CD4-positive, alpha-beta T cell treated with Interleukin-2 at 100 ng/mL for 4 hours (primary cell): ENCODE data around the gene PRX.
"Not testable (repeated sequence)": the region's sequence is repeated elsewhere in the genome, so short reads cannot be mapped to it uniquely, and the experiment has no call there.

Source experiments
- DNase-seq: peaks from one replicate; pipeline ENCODE4 v3.0.0-alpha.2; 2020; ENCODE audit warnings: low spot score

PRX gene

DNA sequence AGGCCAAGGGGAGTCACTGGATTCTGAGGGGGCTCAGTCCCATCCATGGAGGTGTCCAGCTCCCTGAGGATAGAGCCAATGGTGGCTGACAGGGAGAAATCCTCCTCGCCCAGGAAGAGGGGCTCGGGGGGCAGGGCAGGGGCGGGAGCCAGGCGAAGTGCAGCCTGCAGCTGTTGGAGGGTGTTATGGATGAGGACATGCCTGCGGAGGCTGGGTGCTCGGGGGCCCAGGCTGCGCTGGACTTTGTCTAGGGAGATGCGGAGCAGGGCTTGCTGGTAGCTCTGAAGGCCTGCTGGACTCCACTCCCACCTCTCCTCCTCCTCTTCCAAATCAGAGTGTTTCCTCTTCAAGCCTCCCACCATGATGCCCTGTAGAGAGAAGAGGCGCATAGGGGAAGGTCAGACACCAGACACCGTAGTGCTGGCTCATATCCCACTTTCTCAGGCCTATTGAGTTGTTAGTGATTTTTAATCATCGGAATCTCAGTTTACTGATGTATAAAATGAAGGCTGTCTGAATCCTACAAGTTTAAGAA lies 28.6 kb upstream of the PRX start:
- no peak for DNase-seq

GRCh38 chr19:40438284-40438683 lies 25.1 kb upstream of the PRX start:
- DNase-seq: no peak

- peak; percentile 40 for DNase-seq
Measured at GRCh38 chr19:40433391-40434216, 20.4 kb upstream of the PRX start.

- not testable (repeated sequence) for DNase-seq
Measured at GRCh38 chr19:40432760-40433159, 19.6 kb upstream of the PRX start.

DNA sequence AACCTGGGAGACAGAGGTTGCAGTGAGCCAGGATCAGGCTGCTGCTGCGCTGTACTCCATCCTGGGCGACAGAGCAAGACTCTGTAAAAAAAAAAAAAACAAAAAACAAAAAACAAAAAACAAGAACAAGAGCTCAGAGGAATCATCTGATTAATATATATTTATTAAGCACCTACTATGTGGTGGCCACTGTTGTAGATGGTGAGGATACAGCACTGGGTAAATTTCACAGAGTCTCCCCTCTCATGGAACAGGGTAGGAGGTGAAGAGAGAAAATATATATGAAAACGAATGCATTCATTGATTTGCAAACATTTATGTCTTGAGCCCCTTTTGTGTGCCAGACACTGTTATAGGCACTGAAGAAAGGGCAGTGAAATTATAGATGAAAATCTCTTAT lies 18.5 kb upstream of the PRX start:
- no peak for DNase-seq

- not testable (repeated sequence) for DNase-seq
Measured at GRCh38 chr19:40430242-40430641, 17.1 kb upstream of the PRX start.

DNA sequence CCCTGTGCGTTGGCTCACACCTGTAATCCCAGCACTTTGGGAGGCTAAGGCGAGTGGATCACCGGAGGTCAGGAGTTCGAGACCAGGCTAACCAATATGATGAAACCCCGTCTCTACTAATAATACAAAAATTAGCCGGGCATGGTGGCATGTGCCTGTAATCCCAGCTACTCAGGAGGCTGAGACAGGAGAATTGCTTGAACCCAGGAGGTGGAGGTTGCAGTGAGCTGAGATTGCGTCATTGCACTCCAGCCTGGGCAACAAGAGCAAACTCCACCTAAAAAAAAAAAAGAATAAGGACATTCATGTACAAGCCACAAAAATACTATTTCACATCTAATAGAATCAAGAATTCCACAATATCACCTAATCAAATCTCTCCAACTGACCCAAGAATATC lies 15.0 kb upstream of the PRX start:
- DNase-seq: not testable (repeated sequence)

GRCh38 chr19:40425450-40426287 lies 12.5 kb upstream of the PRX start, which contains the start of gene SERTAD1:
TSS of gene SERTAD1 (minus strand) at chr19:40425992. CDS start at chr19:40423546, 2,446 bp downstream.
- DNase-seq: peak; percentile 100

GRCh38 chr19:40424637-40425449 lies 11.7 kb upstream of the PRX start:
- no peak for DNase-seq

DNA sequence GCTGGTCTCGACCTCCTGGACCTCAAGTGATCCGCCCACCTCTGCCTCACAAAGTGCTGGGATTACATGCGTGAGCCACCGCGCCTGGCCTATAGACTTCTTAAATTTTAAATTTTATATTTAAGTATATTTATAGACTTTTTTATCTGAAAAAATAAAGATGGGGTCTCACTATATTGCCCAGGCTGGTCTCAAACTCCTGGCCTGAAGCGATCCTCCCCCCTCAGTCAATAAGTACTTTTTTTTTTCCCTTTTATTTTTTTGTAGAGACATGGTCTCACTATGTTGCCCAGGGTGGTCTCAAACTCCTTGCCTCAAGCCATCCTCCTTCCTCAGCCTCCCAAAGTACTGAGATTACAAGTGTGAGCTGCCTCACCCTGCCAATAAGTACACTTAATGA lies 10.8 kb upstream of the PRX start:
- DNase-seq: no peak

- no peak for DNase-seq
Measured at GRCh38 chr19:40422748-40423566, 9.8 kb upstream of the PRX start.

DNA sequence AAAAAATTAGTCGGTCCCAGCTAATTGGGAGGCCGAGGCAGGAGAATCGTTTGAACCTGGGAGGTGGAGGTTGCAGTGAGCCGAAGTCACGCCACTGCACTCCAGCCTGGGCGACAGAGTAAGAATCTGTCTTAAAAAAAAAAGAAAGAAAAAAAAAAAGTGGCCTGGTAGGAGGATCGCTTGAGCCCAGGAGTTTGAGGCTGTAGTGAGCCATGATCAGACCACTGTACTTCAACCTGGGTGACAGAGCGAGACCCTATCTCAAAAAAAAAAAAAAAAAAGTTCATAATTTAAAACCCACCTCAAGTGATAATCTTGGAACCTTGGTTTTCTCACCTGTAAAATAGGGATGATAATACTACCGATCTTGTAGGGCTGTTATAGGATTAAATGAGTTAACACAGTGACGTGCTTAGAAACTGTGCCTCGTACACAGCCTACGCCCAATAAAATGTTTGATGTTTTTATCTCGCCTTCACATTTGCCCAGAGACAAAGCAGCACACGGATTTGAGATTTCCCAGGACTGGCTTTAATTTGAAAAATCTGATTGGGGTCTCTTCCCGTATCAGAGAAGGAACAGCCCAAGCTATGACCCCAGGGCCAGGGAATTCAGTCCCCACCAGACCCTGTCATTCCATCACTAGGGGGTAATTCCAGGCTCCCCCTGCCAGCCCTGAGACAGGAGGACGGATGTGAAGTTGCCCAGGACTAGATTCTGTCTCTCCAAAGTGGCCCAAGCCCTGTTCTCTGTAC lies 9.0 kb upstream of the PRX start:
- no peak for DNase-seq

- peak; percentile 74 for DNase-seq
Measured at GRCh38 chr19:40420766-40421765, 7.9 kb upstream of the PRX start.

DNA sequence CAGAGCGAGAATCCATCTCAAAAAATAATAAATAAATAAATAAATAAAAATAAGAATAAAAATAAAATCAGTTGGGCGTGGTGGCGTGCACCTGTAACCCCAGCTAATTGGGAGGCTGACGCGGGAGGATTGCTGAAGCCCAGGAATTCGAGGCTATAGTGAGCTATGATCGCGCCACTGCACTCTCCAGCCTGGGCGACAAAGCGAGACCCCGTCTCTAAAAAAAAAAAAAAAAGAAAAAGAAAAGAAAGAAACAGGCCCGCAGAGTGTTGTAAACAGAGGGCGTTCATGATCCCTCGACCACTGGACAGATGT lies 7.2 kb upstream of the PRX start:
- DNase-seq: no peak

DNA sequence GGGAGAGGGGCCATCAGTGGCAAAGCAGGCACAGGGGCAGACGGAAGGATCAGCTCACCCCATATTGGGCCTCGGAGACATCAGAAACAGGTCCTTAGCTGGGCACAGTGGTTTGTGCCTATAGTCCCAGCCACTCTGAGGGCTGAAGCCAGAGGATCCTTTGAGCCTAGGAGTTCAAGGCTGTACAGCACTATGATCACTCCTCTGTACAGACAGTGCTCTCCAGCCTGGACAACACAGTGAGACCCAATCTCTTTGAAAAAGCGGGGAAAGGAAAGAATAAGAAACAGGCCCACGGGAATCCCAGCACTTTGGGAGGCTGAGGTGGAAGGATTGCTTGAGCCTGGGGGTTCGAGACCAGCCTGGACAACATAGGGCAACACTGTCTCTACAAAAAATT lies 6.6 kb upstream of the PRX start:
- DNase-seq: no peak

- DNase-seq: no peak
Measured at GRCh38 chr19:40419066-40419612, 6.0 kb upstream of the PRX start.

DNA sequence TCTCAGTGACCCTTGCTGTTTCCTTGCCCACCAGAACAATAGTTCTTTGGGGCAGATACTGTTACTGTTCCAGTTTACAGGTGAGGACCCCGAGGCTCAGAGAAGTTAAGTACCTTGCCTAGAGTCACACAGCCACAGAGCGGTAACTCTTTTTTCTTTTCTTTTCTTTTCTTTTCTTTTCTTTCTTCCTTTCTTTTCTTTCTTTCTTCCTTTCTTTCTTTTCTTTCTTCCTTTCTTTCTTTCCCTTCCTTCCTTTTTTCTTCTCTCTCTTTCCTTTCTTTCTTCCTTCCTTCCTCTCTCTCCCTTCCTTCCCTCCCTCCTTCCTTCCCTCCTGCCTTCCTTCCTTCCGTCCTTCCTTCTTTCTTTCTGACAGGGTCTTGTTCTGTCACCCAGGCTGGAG lies 4.9 kb upstream of the PRX start:
- no peak for DNase-seq

DNA sequence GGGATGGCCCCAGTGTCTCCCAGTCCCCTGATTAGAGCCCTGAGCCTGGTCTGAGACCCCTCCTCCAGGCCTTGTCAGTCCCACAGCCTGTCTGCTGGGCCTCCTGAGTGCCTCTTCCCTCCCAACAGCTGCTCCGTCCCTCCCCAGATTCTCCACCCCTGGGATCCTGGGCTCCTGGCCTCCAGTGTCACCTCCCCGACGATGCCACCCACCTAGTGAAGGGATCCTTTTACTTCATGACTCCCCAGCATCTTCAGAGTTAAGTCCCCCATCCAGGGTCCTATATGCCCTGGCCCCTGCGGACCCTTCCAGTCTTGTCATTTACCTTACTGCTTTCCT lies 4.4 kb upstream of the PRX start:
- no peak for DNase-seq
